CD14-positive monocyte (primary cell): Measurements from ENCODE around the gene SEMA6B. TPM values are rescaled to one million over a fixed set of nuclear protein-coding genes. Genes with fewer than 3 reads are reported as not detected.
A peak's percentile ranks its signal among the peaks of the same experiment; 100 is the strongest.

Experiments
- DNase-seq, 3 donors: peaks; one replicate each; pipeline ENCODE4 v3.0.0-alpha.2; 2011 to 2022
- H2AFZ ChIP-seq: 2 replicates; pipeline ENCODE4 v1.6.0; 2012; ENCODE audit warnings: mild to moderate bottlenecking, low read depth, low read length, inconsistent platforms; ENCODE audit not compliant: insufficient read depth, poor library complexity, severe bottlenecking
- H3K27ac ChIP-seq, 2 donors: 1 replicate in 1 of 2; 2 replicates in 1 of 2; pipeline ENCODE4 v1.5.1; 2012 to 2013; ENCODE audit warnings: low read length in 2 of 2, control low read depth in 1 of 2, inconsistent platforms in 1 of 2, low read depth in 1 of 2, mild to moderate bottlenecking in 1 of 2
- H3K27me3 ChIP-seq, 2 donors: one replicate each; pipeline versions ENCODE4 v1.6.0 to v1.6.1; 2011 to 2013; ENCODE audit warnings: low read length in 2 of 2; ENCODE audit not compliant: control insufficient read depth in 2 of 2, insufficient read depth in 2 of 2
- H3K36me3 ChIP-seq, 2 donors: replicated peaks in 1 of 2; 1 replicate in 1 of 2; 2 replicates in 1 of 2; pipeline versions ENCODE4 v1.5.1 to v1.6.1; 2012 to 2013; ENCODE audit warnings: low read length in 2 of 2, control low read depth in 1 of 2, inconsistent platforms in 1 of 2, mild to moderate bottlenecking in 1 of 2; ENCODE audit not compliant: insufficient read depth in 2 of 2, control insufficient read depth in 1 of 2
- H3K4me1 ChIP-seq, 2 donors: 1 replicate in 1 of 2; 2 replicates in 1 of 2; pipeline versions ENCODE4 v1.5.1 to v1.6.1; 2012 to 2013; ENCODE audit warnings: low read length in 2 of 2, control low read depth in 1 of 2, inconsistent platforms in 1 of 2, mild to moderate bottlenecking in 1 of 2, moderate library complexity in 1 of 2; ENCODE audit not compliant: insufficient read depth in 2 of 2, control insufficient read depth in 1 of 2
- H3K4me2 ChIP-seq: replicated peaks from 2 replicates; pipeline ENCODE3; 2012; ENCODE audit warnings: low read length, moderate library complexity, mild to moderate bottlenecking; ENCODE audit not compliant: poor library complexity, severe bottlenecking; ENCODE audit errors: extremely low read depth
- H3K4me3 ChIP-seq, 3 experiments: fragments of 200-600 bp in 1 of 3; sonication (generic) in 1 of 3; replicated peaks in 1 of 3; 1 replicate in 2 of 3; 2 replicates in 1 of 3; pipeline ENCODE4 v1.5.1; 2011 to 2013; ENCODE audit warnings: low read length in 3 of 3, mild to moderate bottlenecking in 3 of 3, control low read depth in 2 of 3, low read depth in 2 of 3, inconsistent platforms in 1 of 3, moderate library complexity in 1 of 3
- H3K79me2 ChIP-seq: 2 replicates; pipeline ENCODE4 v1.6.0; 2012; ENCODE audit warnings: mild to moderate bottlenecking, control low read depth, inconsistent platforms, low read length, moderate library complexity; ENCODE audit not compliant: insufficient read depth
- H3K9ac ChIP-seq: 2 replicates; pipeline ENCODE4 v1.6.0; 2017; ENCODE audit warnings: low read length, mild to moderate bottlenecking; ENCODE audit not compliant: insufficient read depth, poor library complexity, severe bottlenecking
- H3K9me3 ChIP-seq, 2 donors: replicated peaks in 1 of 2; 1 replicate in 1 of 2; 2 replicates in 1 of 2; pipeline versions ENCODE4 v1.5.1 to v1.6.1; 2012 to 2013; ENCODE audit warnings: low read length in 2 of 2, control low read depth in 1 of 2; ENCODE audit not compliant: control insufficient read depth in 1 of 2, insufficient read depth in 1 of 2
- H4K20me1 ChIP-seq: 2 replicates; pipeline ENCODE4 v1.6.0; 2012; ENCODE audit warnings: mild to moderate bottlenecking, low read length, control low read depth, moderate library complexity; ENCODE audit not compliant: insufficient read depth
- H3K27ac Mint-ChIP-seq, 7 donors: one replicate each; pipeline ENCODE4 v1.8.0; 2020; ENCODE audit warnings: mild to moderate bottlenecking in 7 of 7, mixed read lengths in 7 of 7, moderate library complexity in 6 of 7, inconsistent platforms in 2 of 7
- H3K27me3 Mint-ChIP-seq, 3 donors: one replicate each; pipeline ENCODE4 v1.8.0; 2021 to 2022; ENCODE audit warnings: low read depth in 3 of 3, mild to moderate bottlenecking in 3 of 3, mixed read lengths in 3 of 3, moderate library complexity in 3 of 3, inconsistent platforms in 1 of 3
- H3K36me3 Mint-ChIP-seq, 2 donors: one replicate each; pipeline ENCODE4 v1.8.0; 2020; ENCODE audit warnings: mixed read lengths in 2 of 2, inconsistent platforms in 1 of 2, mild to moderate bottlenecking in 1 of 2
- H3K4me1 Mint-ChIP-seq: one replicate; pipeline ENCODE4 v1.8.0; 2020; ENCODE audit warnings: mild to moderate bottlenecking, mixed read lengths
- H3K4me3 Mint-ChIP-seq, 2 donors: one replicate each; pipeline ENCODE4 v1.8.0; 2020; ENCODE audit warnings: mild to moderate bottlenecking in 2 of 2, mixed read lengths in 2 of 2, moderate library complexity in 1 of 2
- H3K9me3 Mint-ChIP-seq, 7 donors: one replicate each; pipeline ENCODE4 v1.8.0; 2020 to 2022; ENCODE audit warnings: mixed read lengths in 7 of 7, mild to moderate bottlenecking in 6 of 7, moderate library complexity in 6 of 7, inconsistent platforms in 2 of 7
- WGBS: methylation state at CpG from one replicate; pipeline ENCODE4 v1.1.5; 2013; ENCODE audit warnings: missing lambda C conversion rate; ENCODE audit not compliant: insufficient coverage; 5-methylcytosine and 5-hydroxymethylcytosine counted together
- intact Hi-C, 2 donors: fragments of 100-400 bp; cut with micrococcal nuclease; formaldehyde crosslinking; loops; one replicate each; pipeline versions ENCODE4 v1.15.0 to v1.15.1; 2023
- polyA plus RNA-seq, 3 donors: library from polyadenylated mRNA; depleted of rRNA in 1 of 3; unstranded in 2 of 3; stranded (reverse) in 1 of 3; fragments of 300-500 nt in 2 of 3; fragments of >200 nt in 1 of 3; fragmentation: Illumina TruSeq in 2 of 3; gene quantifications; 1 replicate in 2 of 3; 2 replicates in 1 of 3; pipeline ENCODE4 v1.2.3, GENCODE V29; 2012 to 2021
- TF ChIP-seq, protein P1 (sequence below): fragments of 200-600 bp; IDR thresholded peaks from one replicate; pipeline ENCODE4 v1.8.0; 2022; ENCODE audit warnings: antibody characterized with exemption, mild to moderate bottlenecking

Gene SEMA6B
- polyA plus RNA-seq, 3 donors = 0.12 to 1.6 (median 0.87) TPM

DNA sequence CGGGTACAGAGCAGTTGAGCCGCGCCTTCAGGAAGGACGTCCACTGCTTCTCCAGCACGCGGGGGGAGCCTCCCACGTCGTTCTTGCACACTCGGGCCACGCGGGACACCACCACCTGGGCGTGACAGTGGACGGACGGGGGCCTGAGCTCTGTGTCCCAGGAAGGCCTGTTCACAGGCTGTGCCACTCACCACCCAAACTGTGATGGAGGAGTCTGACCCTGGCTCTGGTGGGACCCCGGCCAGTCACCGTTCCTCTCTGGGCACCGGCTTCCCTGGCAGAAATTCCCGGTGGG lies 7.0 kb downstream of the SEMA6B start:
- no peak overlapping the region for H3K27ac Mint-ChIP-seq
- H3K27ac ChIP-seq = no peak overlapping the region

DNA sequence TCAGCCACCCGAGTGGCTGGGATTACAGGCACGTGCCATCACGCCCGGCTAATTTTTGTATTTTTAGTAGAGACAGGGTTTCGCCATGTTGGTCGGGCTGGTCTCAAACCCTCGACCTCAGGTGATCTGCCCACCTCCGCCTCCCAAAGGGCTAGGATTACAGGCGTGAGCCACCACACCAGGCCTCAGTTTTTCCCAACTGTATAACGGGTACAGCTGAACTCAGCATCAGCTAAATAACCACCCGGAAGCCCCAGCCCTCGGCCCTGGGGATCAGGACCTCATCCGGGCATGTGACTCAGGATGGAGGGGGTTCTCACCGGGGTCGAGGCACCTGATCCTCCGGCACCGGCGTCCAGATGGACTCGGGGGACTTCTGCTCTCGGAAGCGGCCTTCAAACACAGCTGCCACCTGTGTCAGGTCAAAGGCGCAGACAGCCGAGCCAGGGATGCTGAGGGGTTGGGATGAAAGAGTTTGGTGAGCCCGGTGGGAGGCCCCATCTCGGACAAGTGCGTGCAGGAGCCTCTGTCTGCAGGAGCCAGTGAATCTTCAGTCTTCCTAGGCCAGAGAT lies 8.9 kb downstream of the SEMA6B start:
- Histone ChIP-seq H2AFZ (no peak overlapping the region), H3K4me3 (no peak overlapping the region), H3K9ac (no peak overlapping the region), H3K4me2 (no peak overlapping the region), H4K20me1 (no peaks in the 10 kb centered on the region), H3K9me3 (no peaks in the 10 kb centered on the region), H3K27ac (no peak overlapping the region), H3K4me1 (peaks cover 17 to 21% of the 10 kb centered on the region in 2 donors), H3K79me2 (no peaks in the 10 kb centered on the region), H3K27me3 (no peaks in the 10 kb centered on the region), H3K36me3 (no peaks in the 10 kb centered on the region)
- Mint-ChIP-seq H3K4me3 (no peak overlapping the region), H3K27ac (peak overlapping the region in 1 of 7 donors; percentile 8), H3K4me1 (peaks cover 24% of the 10 kb centered on the region), H3K36me3 (peaks cover 8 to 9% of the 10 kb centered on the region in 2 donors), H3K27me3 (peaks cover under 1 to 2% (median 2%) of the 10 kb centered on the region in 3 donors), H3K9me3 (peaks cover 0 to 11% (median 0%) of the 10 kb centered on the region in 7 donors)
- no peak for DNase-seq
- intact Hi-C loops = no loop called here
- whole genome bisulfite sequencing = 93% methylated on average over 20 of the region's 26 CpGs
- TF ChIP-seq, protein P1, sequence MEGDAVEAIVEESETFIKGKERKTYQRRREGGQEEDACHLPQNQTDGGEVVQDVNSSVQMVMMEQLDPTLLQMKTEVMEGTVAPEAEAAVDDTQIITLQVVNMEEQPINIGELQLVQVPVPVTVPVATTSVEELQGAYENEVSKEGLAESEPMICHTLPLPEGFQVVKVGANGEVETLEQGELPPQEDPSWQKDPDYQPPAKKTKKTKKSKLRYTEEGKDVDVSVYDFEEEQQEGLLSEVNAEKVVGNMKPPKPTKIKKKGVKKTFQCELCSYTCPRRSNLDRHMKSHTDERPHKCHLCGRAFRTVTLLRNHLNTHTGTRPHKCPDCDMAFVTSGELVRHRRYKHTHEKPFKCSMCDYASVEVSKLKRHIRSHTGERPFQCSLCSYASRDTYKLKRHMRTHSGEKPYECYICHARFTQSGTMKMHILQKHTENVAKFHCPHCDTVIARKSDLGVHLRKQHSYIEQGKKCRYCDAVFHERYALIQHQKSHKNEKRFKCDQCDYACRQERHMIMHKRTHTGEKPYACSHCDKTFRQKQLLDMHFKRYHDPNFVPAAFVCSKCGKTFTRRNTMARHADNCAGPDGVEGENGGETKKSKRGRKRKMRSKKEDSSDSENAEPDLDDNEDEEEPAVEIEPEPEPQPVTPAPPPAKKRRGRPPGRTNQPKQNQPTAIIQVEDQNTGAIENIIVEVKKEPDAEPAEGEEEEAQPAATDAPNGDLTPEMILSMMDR = no peak

More for the DNA sequence above, 7.0 kb downstream of the SEMA6B start:
- H3K79me2 ChIP-seq = no peaks in the 10 kb centered on the region
- H3K4me1 ChIP-seq = peaks cover 18 to 27% of the 10 kb centered on the region in 2 donors
- intact Hi-C loops = no loop called here
- no peak overlapping the region for H3K9ac ChIP-seq
- H4K20me1 ChIP-seq = no peaks in the 10 kb centered on the region
- H3K27me3 ChIP-seq = no peaks in the 10 kb centered on the region
- 84% methylated on average over 12 of the region's 18 CpGs for WGBS
- Mint-ChIP-seq H3K9me3 (peaks cover 0 to 11% (median 0%) of the 10 kb centered on the region in 7 donors), H3K4me1 (peaks cover 24% of the 10 kb centered on the region), H3K4me3 (no peak overlapping the region), H3K27me3 (peaks cover 2 to 7% (median 2%) of the 10 kb centered on the region in 3 donors), H3K36me3 (peaks cover 7 to 9% of the 10 kb centered on the region in 2 donors)
- no peaks in the 10 kb centered on the region for H3K9me3 ChIP-seq
- no peak overlapping the region for H2AFZ ChIP-seq
- no peak overlapping the region for H3K4me3 ChIP-seq
- no peak for DNase-seq
- H3K36me3 ChIP-seq = no peaks in the 10 kb centered on the region
- H3K4me2 ChIP-seq = no peak overlapping the region
- TF ChIP-seq, protein P1 = no peak
